ENCODE measurements around the gene FAT2. TPM values are rescaled to one million over a fixed set of nuclear protein-coding genes. Genes with fewer than 3 reads are reported as not detected.

Gene FAT2
- total and polyA plus RNA-seq, 2 experiments from 2014 or later = 0.10 to 0.12 TPM

- no peak for DNase-seq (ENCODE audit: low read depth in 1 of 2, low spot score in 1 of 2)
- no peaks in the 10 kb centered on the region for H3K36me3 ChIP-seq
- peaks cover 12% of the 10 kb centered on the region for H3K4me1 ChIP-seq (ENCODE audit: low read depth)
- no peak overlapping the region for H3K4me3 ChIP-seq
- no peaks in the 10 kb centered on the region for H3K27me3 ChIP-seq
- H3K9me3 ChIP-seq (ENCODE audit: low read depth) = no peaks in the 10 kb centered on the region
- no peak overlapping the region for H3K27ac ChIP-seq
- TF ChIP-seq CTCF (IDR thresholded peaks at IDR 0.05; ENCODE audit: low read depth, low read length) = no peak
Observed at GRCh38 chr5:151598549-151598948, 7.4 kb upstream of the FAT2 start.

- Histone ChIP-seq H3K36me3 (no peaks in the 10 kb centered on the region), H3K4me3 (no peak overlapping the region), H3K4me1 (ENCODE audit: low read depth) (peaks cover 12% of the 10 kb centered on the region), H3K27ac (peak overlapping the region; percentile 91), H3K27me3 (no peaks in the 10 kb centered on the region), H3K9me3 (ENCODE audit: low read depth) (no peaks in the 10 kb centered on the region)
- no peak for TF ChIP-seq CTCF (IDR thresholded peaks at IDR 0.05; ENCODE audit: low read depth, low read length)
- no peak for DNase-seq (ENCODE audit: low read depth in 1 of 2, low spot score in 1 of 2)
Observed at GRCh38 chr5:151597749-151598148, 6.6 kb upstream of the FAT2 start.

GRCh38 chr5:151596828-151597539 is 5.9 kb upstream of the FAT2 start:
- peaks cover 12% of the 10 kb centered on the region for H3K4me1 ChIP-seq (ENCODE audit: low read depth)
- H3K9me3 ChIP-seq (ENCODE audit: low read depth) = no peaks in the 10 kb centered on the region
- H3K4me3 ChIP-seq = no peak overlapping the region
- peak; percentile 11 to 89 for DNase-seq (ENCODE audit: low read depth in 1 of 2, low spot score in 1 of 2)
- no peak for TF ChIP-seq CTCF (IDR thresholded peaks at IDR 0.05; ENCODE audit: low read depth, low read length)
- no peaks in the 10 kb centered on the region for H3K36me3 ChIP-seq
- no peaks in the 10 kb centered on the region for H3K27me3 ChIP-seq
- peak overlapping the region; percentile 91 for H3K27ac ChIP-seq

GRCh38 chr5:151595411-151595826 is 4.3 kb upstream of the FAT2 start:
- no peak for TF ChIP-seq CTCF (IDR thresholded peaks at IDR 0.05; ENCODE audit: low read depth, low read length)
- peaks cover 12% of the 10 kb centered on the region for H3K4me1 ChIP-seq (ENCODE audit: low read depth)
- no peaks in the 10 kb centered on the region for H3K27me3 ChIP-seq
- DNase-seq (ENCODE audit: low read depth in 1 of 2, low spot score in 1 of 2) = no peak
- H3K9me3 ChIP-seq (ENCODE audit: low read depth) = no peaks in the 10 kb centered on the region
- no peak overlapping the region for H3K27ac ChIP-seq
- no peaks in the 10 kb centered on the region for H3K36me3 ChIP-seq
- no peak overlapping the region for H3K4me3 ChIP-seq

GRCh38 chr5:151592855-151593408 is 1.8 kb upstream of the FAT2 start:
- H3K4me1 ChIP-seq (ENCODE audit: low read depth) = peaks cover 12% of the 10 kb centered on the region
- DNase-seq (ENCODE audit: low read depth in 1 of 2, low spot score in 1 of 2) = no peak
- H3K27ac ChIP-seq = no peak overlapping the region
- no peak for TF ChIP-seq CTCF (IDR thresholded peaks at IDR 0.05; ENCODE audit: low read depth, low read length)
- no peaks in the 10 kb centered on the region for H3K27me3 ChIP-seq
- H3K4me3 ChIP-seq = no peak overlapping the region
- no peaks in the 10 kb centered on the region for H3K36me3 ChIP-seq
- no peaks in the 10 kb centered on the region for H3K9me3 ChIP-seq (ENCODE audit: low read depth)

Data from cardiac muscle cell (in vitro differentiated cells and primary cell).